ENCODE results near the gene MAP2.

The MAP2 gene

GRCh38 chr2:209534228-209534627 is 110.4 kb downstream of the MAP2 start:
- no peak for DNase-seq

- DNase-seq, result no peak
These were observed 112.5 kb downstream of the MAP2 start for GRCh38 chr2:209536363-209536762.

GRCh38 chr2:209547726-209548125 is 123.9 kb downstream of the MAP2 start:
- DNase-seq, result no peak

GRCh38 chr2:209549589-209549988 is 125.7 kb downstream of the MAP2 start:
- no peak for DNase-seq

- DNase-seq, result no peak
These were observed 130.1 kb downstream of the MAP2 start for GRCh38 chr2:209553913-209554312.

GRCh38 chr2:209556354-209556961 is 132.6 kb downstream of the MAP2 start:
- DNase-seq, result peak; percentile 23

GRCh38 chr2:209560911-209561310 is 137.1 kb downstream of the MAP2 start:
- no peak for DNase-seq

GRCh38 chr2:209563453-209563852 is 139.6 kb downstream of the MAP2 start:
- no peak for DNase-seq

GRCh38 chr2:209564816-209565215 is 141.0 kb downstream of the MAP2 start:
- DNase-seq, result no peak

- peak; percentile 6 for DNase-seq
These were observed 142.2 kb downstream of the MAP2 start for GRCh38 chr2:209565896-209566582.

- DNase-seq, result peak; percentile 11
These were observed 146.3 kb downstream of the MAP2 start for GRCh38 chr2:209570194-209570593.

- DNase-seq, result no peak
These were observed 150.7 kb downstream of the MAP2 start for GRCh38 chr2:209574515-209574914.

GRCh38 chr2:209577376-209578357 is 153.8 kb downstream of the MAP2 start:
- DNase-seq, result peak; percentile 23

- DNase-seq, result no peak
These were observed 154.7 kb downstream of the MAP2 start for GRCh38 chr2:209578394-209579001.

GRCh38 chr2:209579230-209579749 is 155.4 kb downstream of the MAP2 start:
- DNase-seq, result peak; percentile 14

GRCh38 chr2:209581040-209581439 is 157.2 kb downstream of the MAP2 start:
- no peak for DNase-seq

- no peak for DNase-seq
These were observed 158.4 kb downstream of the MAP2 start for GRCh38 chr2:209582281-209582680.

- no peak for DNase-seq
These were observed 160.6 kb downstream of the MAP2 start for GRCh38 chr2:209584472-209584871.

- no peak for DNase-seq
These were observed 161.1 kb downstream of the MAP2 start for GRCh38 chr2:209584915-209585314.

GRCh38 chr2:209591021-209591420 is 167.2 kb downstream of the MAP2 start:
- DNase-seq, result no peak

- no peak for DNase-seq
These were observed 168.3 kb downstream of the MAP2 start for GRCh38 chr2:209592106-209592505.

- DNase-seq, result no peak
These were observed 170.1 kb downstream of the MAP2 start for GRCh38 chr2:209593930-209594329.

- no peak for DNase-seq
These were observed 172.4 kb downstream of the MAP2 start for GRCh38 chr2:209596262-209596661.
